ENCODE measurements around the gene FSCN2. TPM values are rescaled to one million over a fixed set of nuclear protein-coding genes. Genes with fewer than 3 reads are reported as not detected.
A peak's percentile ranks its signal among the peaks of the same experiment; 100 is the strongest.

Gene FSCN2
- total RNA-seq, 3 donors from 2014 or later (not counting 1 experiment from before 2014, with no cell fraction given) = 0.26 to 2.6 (median 1.0) TPM

DNA sequence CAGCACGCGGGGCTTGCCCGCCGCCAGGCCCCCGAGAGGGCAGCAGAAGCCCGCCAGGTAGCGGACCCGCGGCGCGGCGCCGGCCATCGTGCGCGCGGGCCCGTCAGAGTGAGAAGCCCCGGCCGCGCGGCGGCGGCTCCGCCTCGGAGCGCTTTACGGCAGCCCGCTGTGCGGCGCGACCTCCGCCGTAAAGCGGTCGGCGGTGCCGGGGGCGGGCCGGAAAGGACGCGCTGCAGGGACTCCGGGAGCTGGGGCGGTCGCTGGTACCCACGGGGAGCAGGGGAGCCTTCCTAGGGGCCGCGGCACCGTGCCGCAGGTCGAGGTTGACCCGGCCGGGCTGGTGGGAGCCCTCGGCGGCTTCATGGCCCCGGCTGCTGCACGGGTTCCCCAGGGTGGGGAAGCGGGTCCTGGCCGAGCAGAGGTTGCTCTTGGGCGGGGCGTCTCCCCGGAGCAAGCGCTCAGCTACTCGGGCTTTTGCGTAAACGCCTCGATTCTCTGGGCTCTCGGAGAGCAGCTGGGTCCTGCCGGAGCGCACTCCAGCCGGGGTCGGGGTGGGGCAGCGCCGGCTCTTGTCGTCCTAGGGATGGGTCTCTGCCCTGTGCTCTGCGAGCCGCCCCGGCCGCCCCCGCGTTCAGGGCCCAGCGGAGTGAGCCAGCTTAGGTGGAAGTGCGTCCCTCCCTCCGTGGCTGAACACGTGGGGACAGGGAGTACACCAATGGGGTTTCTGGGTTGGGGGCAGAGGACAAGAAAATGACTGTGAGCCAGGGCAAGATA is 24.3 kb downstream of the FSCN2 start, which contains the start of gene FAAP100:
FAAP100 (minus strand) TSS at position 110 of the 774 bp plus-strand sequence; CDS start at position 87, 23 bp downstream.
- ATAC-seq (peak; percentile 76 to 88 (median 76)), DNase-seq (peak; percentile 84 to 91)
- intact Hi-C loops (cut with micrococcal nuclease) = loop anchor here (2.0 kb wide), 1 partner anchor 34 kb away; no protein-coding TSS in a partner anchor
- Mint-ChIP-seq H3K36me3 (no peaks in the 10 kb centered on the region), H3K4me3 (peak within 1 kb of the TSS; percentile 93), H3K4me1 (peaks cover 24 to 32% of the 10 kb centered on the region in 2 donors), H3K27me3 (ENCODE audit: low read depth in 2 of 2) (no peaks in the 10 kb centered on the region), H3K9me3 (no peaks in the 10 kb centered on the region), H3K27ac (peak within 1 kb of the TSS; percentile 85 to 87)
- Histone ChIP-seq H3K36me3 (ENCODE audit: control insufficient read depth, insufficient read depth, low read length) (peaks cover 13% of the 10 kb centered on the region), H3K27me3 (ENCODE audit: control insufficient read depth, insufficient read depth, low read length) (no peaks in the 10 kb centered on the region), H3K4me3 (ENCODE audit: low read length) (peak within 1 kb of the TSS; percentile 78), H3K9me3 (ENCODE audit: control insufficient read depth, insufficient read depth, low read length) (no peaks in the 10 kb centered on the region), H3K27ac (ENCODE audit: low read length) (peak within 1 kb of the TSS; percentile 57), H3K4me1 (ENCODE audit: control insufficient read depth, insufficient read depth, low read length) (peaks cover 30% of the 10 kb centered on the region)
- WGBS (ENCODE audit: insufficient coverage) = under 1% methylated on average over 85 of the region's 85 CpGs
- no peak for TF ChIP-seq CTCF (IDR thresholded peaks at IDR 0.05)

- ATAC-seq (peak; percentile 68 to 79 (median 71)), DNase-seq (peak; percentile 55 to 90)
- Histone ChIP-seq H3K4me3 (ENCODE audit: low read length) (peak overlapping the region; percentile 78), H3K4me1 (ENCODE audit: control insufficient read depth, insufficient read depth, low read length) (peaks cover 30% of the 10 kb centered on the region), H3K36me3 (ENCODE audit: control insufficient read depth, insufficient read depth, low read length) (peaks cover 12% of the 10 kb centered on the region), H3K9me3 (ENCODE audit: control insufficient read depth, insufficient read depth, low read length) (no peaks in the 10 kb centered on the region), H3K27me3 (ENCODE audit: control insufficient read depth, insufficient read depth, low read length) (no peaks in the 10 kb centered on the region), H3K27ac (ENCODE audit: low read length) (peak overlapping the region; percentile 57)
- Mint-ChIP-seq H3K4me3 (peak overlapping the region; percentile 93), H3K4me1 (peaks cover 24 to 32% of the 10 kb centered on the region in 2 donors), H3K9me3 (no peaks in the 10 kb centered on the region), H3K36me3 (no peaks in the 10 kb centered on the region), H3K27ac (peak overlapping the region; percentile 85 to 87), H3K27me3 (ENCODE audit: low read depth in 2 of 2) (no peaks in the 10 kb centered on the region)
- WGBS (ENCODE audit: insufficient coverage) = 0% methylated on average over 18 of the region's 19 CpGs
- intact Hi-C loops (cut with micrococcal nuclease) = loop anchor here (2.0 kb wide), 1 partner anchor 34 kb away; no protein-coding TSS in a partner anchor
- peak; percentile 21 for TF ChIP-seq CTCF (IDR thresholded peaks at IDR 0.05)
Measured at GRCh38 chr17:81553018-81553615, 24.9 kb downstream of the FSCN2 start.

DNA sequence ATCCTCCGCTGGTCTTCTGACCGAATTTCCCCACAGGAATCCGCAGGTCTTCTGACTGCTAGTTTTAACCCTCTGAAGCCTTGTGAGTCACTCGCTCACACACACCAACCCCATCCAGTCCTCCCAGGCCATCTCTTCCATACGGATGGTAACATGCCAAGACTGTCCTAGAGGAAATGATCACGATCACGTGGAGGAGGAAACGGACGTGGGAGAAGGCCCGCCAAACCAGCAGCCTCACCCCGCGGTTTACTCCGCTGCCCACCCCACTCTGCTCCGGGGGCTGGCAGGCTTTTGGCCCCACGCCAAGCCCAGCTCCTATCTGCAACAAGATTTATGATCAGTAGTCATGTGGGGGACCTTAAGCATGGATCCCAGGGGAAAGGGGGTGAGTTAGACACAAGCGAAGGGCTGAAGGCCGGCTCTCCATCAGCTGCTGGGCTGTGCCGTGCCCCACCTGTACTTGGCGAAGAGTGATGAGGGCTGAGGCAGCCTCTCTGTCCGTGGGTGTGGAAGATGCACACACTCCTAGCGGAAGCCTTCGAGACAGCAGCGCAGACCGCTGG is 25.5 kb downstream of the FSCN2 start:
- Histone ChIP-seq H3K27ac (ENCODE audit: low read length) (peak overlapping the region; percentile 50), H3K4me3 (ENCODE audit: low read length) (peak overlapping the region; percentile 78), H3K4me1 (ENCODE audit: control insufficient read depth, insufficient read depth, low read length) (peaks cover 30% of the 10 kb centered on the region), H3K36me3 (ENCODE audit: control insufficient read depth, insufficient read depth, low read length) (peaks cover 14% of the 10 kb centered on the region), H3K9me3 (ENCODE audit: control insufficient read depth, insufficient read depth, low read length) (no peaks in the 10 kb centered on the region), H3K27me3 (ENCODE audit: control insufficient read depth, insufficient read depth, low read length) (no peaks in the 10 kb centered on the region)
- intact Hi-C loops (cut with micrococcal nuclease) = loop anchor here (2.0 kb wide), 1 partner anchor 35 kb away; no protein-coding TSS in a partner anchor
- Mint-ChIP-seq H3K27me3 (ENCODE audit: low read depth in 2 of 2) (no peaks in the 10 kb centered on the region), H3K4me1 (peaks cover 24 to 32% of the 10 kb centered on the region in 2 donors), H3K36me3 (no peaks in the 10 kb centered on the region), H3K9me3 (no peaks in the 10 kb centered on the region), H3K27ac (peak overlapping the region; percentile 85 to 87), H3K4me3 (peak overlapping the region; percentile 93)
- 20% methylated on average over 24 of the region's 24 CpGs for WGBS (ENCODE audit: insufficient coverage)
- ATAC-seq (peak in 1 of 3 donors; percentile 7), DNase-seq (no peak)
- no peak for TF ChIP-seq CTCF (IDR thresholded peaks at IDR 0.05)

All from natural killer cell (primary cell).